Measurements from ENCODE around the gene RAB20.

The RAB20 gene

DNA sequence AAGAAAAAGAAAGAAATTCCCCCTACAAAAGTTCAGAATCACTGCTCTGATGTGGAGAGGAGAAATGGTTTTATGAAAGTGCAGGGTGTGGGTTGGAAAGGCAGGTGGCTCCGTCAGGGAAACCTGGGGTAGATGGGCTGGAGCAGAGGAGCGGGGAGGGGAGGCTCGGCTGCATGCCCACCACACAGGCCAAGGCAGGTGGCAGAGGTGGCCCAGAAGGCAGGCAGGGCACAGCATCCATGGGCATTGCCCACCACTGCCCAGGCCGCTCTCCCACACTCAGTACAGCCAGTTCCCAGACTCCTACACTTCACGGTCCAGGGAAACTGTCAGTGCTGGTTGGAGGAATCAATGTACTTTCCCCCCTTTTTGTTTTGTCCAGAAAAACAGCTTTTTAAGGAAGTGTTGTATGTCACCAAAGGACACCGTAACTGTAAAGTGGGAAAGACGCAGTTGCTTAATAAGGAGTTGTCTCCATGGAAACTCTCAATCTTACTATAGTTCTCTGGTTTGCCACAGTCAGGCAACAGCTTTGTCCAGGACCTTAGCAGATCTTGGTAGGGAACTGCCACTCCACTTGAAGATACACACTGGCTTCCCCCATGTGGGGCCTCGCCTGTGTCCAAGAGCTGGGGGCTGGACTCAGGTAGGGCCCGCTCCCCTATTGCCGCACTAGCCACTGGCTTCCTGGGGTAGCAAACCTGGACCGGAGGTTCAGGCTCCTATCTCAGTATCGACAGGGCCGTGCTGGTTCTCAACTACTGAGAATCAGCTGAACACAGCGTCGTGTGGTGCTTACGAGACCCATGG lies 82.9 kb downstream of the RAB20 start:
- Histone ChIP-seq H3K9ac (no peak overlapping the region), H3K27me3 (no peaks in the 10 kb centered on the region), H3K27ac (peak overlapping the region; percentile 44; the same call in 1 of the 2 replicates), H3K4me1 (peaks cover 60% of the 10 kb centered on the region), H4K20me1 (no peaks in the 10 kb centered on the region), H3K9me3 (no peaks in the 10 kb centered on the region), H3K4me2 (peak overlapping the region; percentile 4; the same call in 1 of the 2 replicates), H3K4me3 (no peak overlapping the region), H3K36me3 (no peaks in the 10 kb centered on the region)
- TF ChIP-seq Cebpa-rat (IDR thresholded peaks at IDR 0.05) = no peak

GRCh38 chr13:110477706-110478245 lies 83.7 kb downstream of the RAB20 start:
- no peak for TF ChIP-seq Cebpa-rat (IDR thresholded peaks at IDR 0.05)
- H3K27ac ChIP-seq = peak overlapping the region; percentile 44; the same call in 1 of the 2 replicates
- no peaks in the 10 kb centered on the region for H3K36me3 ChIP-seq
- H3K4me1 ChIP-seq = peaks cover 68% of the 10 kb centered on the region
- peaks cover 2% of the 10 kb centered on the region; the same call in 1 of the 2 replicates for H3K9me3 ChIP-seq
- H3K27me3 ChIP-seq = no peaks in the 10 kb centered on the region
- H3K4me3 ChIP-seq = no peak overlapping the region
- H4K20me1 ChIP-seq = no peaks in the 10 kb centered on the region
- no peak overlapping the region for H3K9ac ChIP-seq
- peak overlapping the region; percentile 30 for H3K4me2 ChIP-seq

GRCh38 chr13:110476220-110476617 lies 85.3 kb downstream of the RAB20 start:
- H3K36me3 ChIP-seq = no peaks in the 10 kb centered on the region
- no peaks in the 10 kb centered on the region for H3K27me3 ChIP-seq
- no peaks in the 10 kb centered on the region for H4K20me1 ChIP-seq
- no peak overlapping the region for H3K27ac ChIP-seq
- peaks cover 8% of the 10 kb centered on the region; the same call in 1 of the 2 replicates for H3K9me3 ChIP-seq
- H3K9ac ChIP-seq = 0 out of 2 replicates have a peak overlapping the region, but pooled peaks have one; percentile 28
- no peak overlapping the region for H3K4me3 ChIP-seq
- H3K4me2 ChIP-seq = peak overlapping the region; percentile 49
- TF ChIP-seq Cebpa-rat (IDR thresholded peaks at IDR 0.05) = no peak
- H3K4me1 ChIP-seq = peaks cover 84% of the 10 kb centered on the region

DNA sequence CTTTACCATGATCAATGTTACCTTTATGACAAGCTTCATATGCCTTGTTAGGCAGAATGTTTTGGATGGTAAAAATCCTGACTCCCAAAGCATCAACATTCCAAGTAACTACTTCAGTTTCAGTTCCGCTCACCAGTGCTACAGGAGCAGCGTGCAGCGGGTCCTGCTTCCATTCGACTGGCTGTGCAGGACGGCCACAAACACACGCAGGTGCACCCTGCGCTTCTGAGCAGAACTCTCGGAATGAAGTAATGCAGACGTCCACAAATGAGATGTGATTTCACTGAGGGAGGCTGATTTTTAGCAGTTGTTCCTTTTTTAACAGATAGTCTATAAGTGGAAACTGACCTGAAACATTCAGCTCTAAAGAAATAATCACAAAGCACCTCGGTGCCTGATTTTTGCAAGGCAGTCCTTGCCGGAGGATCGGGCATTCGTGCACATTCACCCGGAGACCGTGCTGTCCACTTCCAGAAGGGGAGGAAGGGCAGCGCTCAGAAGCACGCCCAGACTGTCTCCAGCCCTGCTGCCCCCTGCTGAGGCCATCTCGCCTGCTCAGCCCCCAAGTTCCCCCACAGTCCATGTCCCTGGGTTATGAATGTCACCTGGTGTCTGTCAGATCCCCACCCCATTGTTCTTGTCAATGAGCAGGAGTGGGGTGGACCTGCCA lies 85.8 kb downstream of the RAB20 start:
- no peaks in the 10 kb centered on the region for H3K27me3 ChIP-seq
- no peak overlapping the region for H3K27ac ChIP-seq
- H3K4me3 ChIP-seq = no peak overlapping the region
- 0 out of 2 replicates have a peak overlapping the region, but pooled peaks have one; percentile 28 for H3K9ac ChIP-seq
- no peaks in the 10 kb centered on the region for H3K36me3 ChIP-seq
- peaks cover 8% of the 10 kb centered on the region; the same call in 1 of the 2 replicates for H3K9me3 ChIP-seq
- H3K4me2 ChIP-seq = peak overlapping the region; percentile 49
- H4K20me1 ChIP-seq = no peaks in the 10 kb centered on the region
- no peak for TF ChIP-seq Cebpa-rat (IDR thresholded peaks at IDR 0.05)
- H3K4me1 ChIP-seq = peaks cover 89% of the 10 kb centered on the region

DNA sequence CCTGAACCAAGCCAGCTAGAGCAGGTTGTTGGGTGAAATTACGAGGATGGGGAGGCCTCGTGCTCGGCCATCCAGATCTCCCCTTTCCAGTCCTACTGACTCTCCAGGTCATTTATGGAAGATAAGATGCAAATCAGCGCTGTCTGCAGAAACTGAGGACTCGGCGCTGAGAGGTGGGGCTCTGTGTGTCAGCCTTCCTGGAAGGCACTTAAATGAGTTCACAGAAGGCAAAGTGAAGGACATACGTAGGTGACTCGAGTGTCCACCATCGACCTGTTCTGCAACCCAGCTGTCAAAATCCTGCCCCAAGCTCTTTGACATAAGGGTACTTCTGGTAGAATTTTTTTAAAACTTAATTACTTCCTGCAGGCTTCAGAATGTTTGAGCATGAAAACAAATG lies 86.4 kb downstream of the RAB20 start:
- no peak overlapping the region for H3K27ac ChIP-seq
- H3K27me3 ChIP-seq = no peaks in the 10 kb centered on the region
- peak overlapping the region; percentile 49; the same call in 1 of the 2 replicates for H3K4me2 ChIP-seq
- no peaks in the 10 kb centered on the region for H4K20me1 ChIP-seq
- no peak overlapping the region for H3K4me3 ChIP-seq
- H3K36me3 ChIP-seq = no peaks in the 10 kb centered on the region
- H3K4me1 ChIP-seq = peaks cover 95% of the 10 kb centered on the region
- TF ChIP-seq Cebpa-rat (IDR thresholded peaks at IDR 0.05) = no peak
- H3K9me3 ChIP-seq = peaks cover 8% of the 10 kb centered on the region; the same call in 1 of the 2 replicates
- no peak overlapping the region for H3K9ac ChIP-seq

DNA sequence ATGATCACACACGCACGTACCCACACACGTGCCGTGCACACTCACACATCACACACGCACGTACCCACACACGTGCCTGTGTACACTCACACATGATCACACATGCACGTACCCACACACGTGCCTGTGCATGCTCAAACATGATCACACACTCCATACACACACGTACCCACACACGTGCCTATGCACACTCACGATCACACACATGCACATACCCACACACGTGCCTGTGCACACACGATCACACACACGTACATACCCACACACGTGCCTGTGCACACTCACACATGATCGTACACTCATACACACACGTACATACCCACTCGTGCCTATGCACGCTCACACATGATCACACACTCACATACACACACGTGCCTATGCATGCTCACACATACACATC lies 86.8 kb downstream of the RAB20 start:
- TF ChIP-seq Cebpa-rat (IDR thresholded peaks at IDR 0.05) = no peak
- no peak overlapping the region for H3K9ac ChIP-seq
- H4K20me1 ChIP-seq = no peaks in the 10 kb centered on the region
- H3K4me1 ChIP-seq = peaks cover 96% of the 10 kb centered on the region
- H3K36me3 ChIP-seq = no peaks in the 10 kb centered on the region
- no peaks in the 10 kb centered on the region for H3K27me3 ChIP-seq
- H3K27ac ChIP-seq = no peak overlapping the region
- H3K4me3 ChIP-seq = no peak overlapping the region
- peak overlapping the region; percentile 49; the same call in 1 of the 2 replicates for H3K4me2 ChIP-seq
- H3K9me3 ChIP-seq = peaks cover 8% of the 10 kb centered on the region; the same call in 1 of the 2 replicates

Data from BLaER1 (cell line).